HCT116 (cell line): Measurements from ENCODE around the gene CDK14. TPM values are rescaled to one million over a fixed set of nuclear protein-coding genes. Genes with fewer than 3 reads are reported as not detected.

Source experiments
- ATAC-seq: fragments of 200-7000 bp; cut with Tn5 transposase; 2 replicates; pipeline ENCODE4 v1.9.1; 2020; ENCODE audit warnings: mild to moderate bottlenecking, moderate library complexity
- BruUV-seq: library from RNA; stranded (reverse); fragments of 400-500 nt; replicated peaks from 2 replicates; lab custom pipeline; 2021; lab: Mats Ljungman, UMichigan
- CTCF ChIA-PET: fragments of 300-600 bp; sonication (Branson Sonifier 250); formaldehyde crosslinking; loops from one replicate; lab custom pipeline; 2021; ENCODE audit warnings: antibody characterized with exemption; lab: Charles Lee
- POLR2A ChIA-PET: fragments of 300-600, 350-600 bp; sonication (Branson Sonifier 250); formaldehyde crosslinking; loops from one replicate; lab custom pipeline; 2021; ENCODE audit warnings: antibody characterized with exemption; lab: Charles Lee
- RAD21 ChIA-PET, 2 experiments: fragments of 300-600 bp; sonication (Branson Sonifier 250); formaldehyde crosslinking; loops; one replicate each; lab custom pipeline; 2023; ENCODE audit warnings: low total read pairs in 2 of 2; ENCODE audit not compliant: uncharacterized antibody in 2 of 2, unreplicated experiment in 2 of 2, low non-redundant PET in 1 of 2; lab: Charles Lee
- DNase-seq: peaks from one replicate; pipeline ENCODE4 v3.0.0-alpha.2; 2010; ENCODE audit warnings: low read depth, low spot score
- H2AFZ ChIP-seq: fragments of 200-600 bp; shearing (Covaris generic), sonication (generic); 2 replicates; pipeline ENCODE4 v1.6.1; 2017; ENCODE audit warnings: low read depth, mixed run types, mixed read lengths, antibody characterized with exemption, low read length; ENCODE audit not compliant: poor library complexity, severe bottlenecking
- H3K27ac ChIP-seq: 2 replicates; pipeline ENCODE4 v1.5.1; 2012; ENCODE audit warnings: low read depth, low read length
- H3K27me3 ChIP-seq: fragments of 200-600 bp; sonication (generic); 2 replicates; pipeline ENCODE4 v1.6.1; 2016; ENCODE audit warnings: mixed run types, low read length, mixed read lengths; ENCODE audit not compliant: insufficient read depth
- H3K36me3 ChIP-seq, 2 experiments: fragments of 200-500 bp in 1 of 2; fragments of 200-600 bp in 1 of 2; sonication (Bioruptor generic) in 1 of 2; sonication (generic) in 1 of 2; 2 replicates each; pipeline versions ENCODE4 v1.5.1 to v1.6.1; 2014 to 2016; ENCODE audit warnings: low read length in 2 of 2, inconsistent platforms in 1 of 2, mixed read lengths in 1 of 2, mixed run types in 1 of 2; ENCODE audit not compliant: insufficient read depth in 2 of 2, control insufficient read depth in 1 of 2
- H3K4me1 ChIP-seq, 2 experiments: fragments of 200-600 bp in 1 of 2; sonication (generic) in 1 of 2; 2 replicates each; pipeline versions ENCODE4 v1.5.1 to v1.6.1; 2012 to 2017; ENCODE audit warnings: low read length in 2 of 2, inconsistent platforms in 1 of 2, mild to moderate bottlenecking in 1 of 2, mixed read lengths in 1 of 2, mixed run types in 1 of 2, moderate library complexity in 1 of 2; ENCODE audit not compliant: insufficient read depth in 2 of 2, control insufficient read depth in 1 of 2
- H3K4me2 ChIP-seq: fragments of 200-600 bp; sonication (generic); 2 replicates; pipeline ENCODE4 v1.6.1; 2017; ENCODE audit warnings: mixed run types, low read length, mixed read lengths
- H3K4me3 ChIP-seq, 2 experiments: fragments of 200-600 bp in 1 of 2; sonication (generic) in 1 of 2; replicated peaks in 1 of 2; 2 replicates each; pipeline ENCODE4 v1.5.1; 2011 to 2016; ENCODE audit warnings: low read length in 2 of 2, control low read depth in 1 of 2, low read depth in 1 of 2, mild to moderate bottlenecking in 1 of 2, mixed read lengths in 1 of 2, mixed run types in 1 of 2
- H3K79me2 ChIP-seq: fragments of 200-600 bp; sonication (generic); 2 replicates; pipeline ENCODE4 v1.6.1; 2017; ENCODE audit warnings: mild to moderate bottlenecking, mixed run types, low read length, moderate library complexity, mixed read lengths; ENCODE audit not compliant: insufficient read depth
- H3K9ac ChIP-seq: fragments of 200-600 bp; sonication (generic); 2 replicates; pipeline ENCODE4 v1.6.1; 2016; ENCODE audit warnings: low read length, mixed read lengths
- H3K9me2 ChIP-seq: fragments of 200-600 bp; sonication (generic), shearing (Covaris generic); 2 replicates; pipeline ENCODE4 v1.6.1; 2017; ENCODE audit warnings: mixed run types, mild to moderate bottlenecking, moderate library complexity; ENCODE audit not compliant: insufficient read depth
- H3K9me3 ChIP-seq, 2 experiments: fragments of 200-500 bp in 1 of 2; fragments of 200-600 bp in 1 of 2; sonication (Bioruptor generic) in 1 of 2; sonication (generic) in 1 of 2; 2 replicates each; pipeline ENCODE4 v1.6.1; 2014 to 2017; ENCODE audit warnings: low read length in 2 of 2, mixed read lengths in 2 of 2, inconsistent platforms in 1 of 2, low read depth in 1 of 2, mild to moderate bottlenecking in 1 of 2, mixed run types in 1 of 2, moderate library complexity in 1 of 2; ENCODE audit not compliant: control insufficient read depth in 1 of 2, insufficient read depth in 1 of 2
- H4K20me1 ChIP-seq: fragments of 200-600 bp; sonication (generic), shearing (Covaris generic); 2 replicates; pipeline ENCODE4 v1.6.1; 2017; ENCODE audit warnings: mixed run types, mild to moderate bottlenecking, moderate library complexity; ENCODE audit not compliant: insufficient read depth
- ATF3 ChIP-seq: IDR thresholded peaks from 2 replicates; pipeline ENCODE4 v1.6.1; 2012
- CTCF ChIP-seq, 3 experiments: fragments of 200-600 bp in 1 of 3; sonication (generic) in 1 of 3; IDR thresholded peaks in 2 of 3; conservative IDR thresholded peaks in 1 of 3; 2 replicates each; pipeline ENCODE4 v1.5.1; 2012 to 2017; ENCODE audit warnings: low read depth in 2 of 3, low read length in 2 of 3, antibody characterized with exemption in 1 of 3, borderline replicate concordance in 1 of 3, control low read depth in 1 of 3, mild to moderate bottlenecking in 1 of 3, mixed read lengths in 1 of 3, mixed run types in 1 of 3, moderate library complexity in 1 of 3; ENCODE audit not compliant: insufficient read depth in 1 of 3
- EGR1 ChIP-seq: IDR thresholded peaks from 2 replicates; pipeline ENCODE4 v1.6.1; 2012; ENCODE audit warnings: low read depth
- MAX ChIP-seq: IDR thresholded peaks from 2 replicates; pipeline ENCODE4 v1.6.1; 2012
- POLR2AphosphoS5 ChIP-seq: IDR thresholded peaks from 2 replicates; pipeline ENCODE4 v1.6.1; 2011; ENCODE audit warnings: mild to moderate bottlenecking, low read depth, low read length, moderate library complexity
- RAD21 ChIP-seq: IDR thresholded peaks from 2 replicates; pipeline ENCODE4 v1.6.1; 2012; ENCODE audit warnings: low read depth, mild to moderate bottlenecking
- SIN3A ChIP-seq: IDR thresholded peaks from 2 replicates; pipeline ENCODE4 v1.6.1; 2012; ENCODE audit warnings: low read depth
- YY1 ChIP-seq: IDR thresholded peaks from 2 replicates; pipeline ENCODE4 v1.6.1; 2011; ENCODE audit warnings: low read length, low read depth, moderate library complexity, mild to moderate bottlenecking; ENCODE audit not compliant: insufficient replicate concordance; ENCODE audit errors: extremely low read depth
- intact Hi-C: fragments of 100-400 bp; cut with micrococcal nuclease; formaldehyde crosslinking; loops from 2 replicates; pipeline ENCODE4 v1.10.0; 2022
- total RNA-seq: library from RNA; stranded (reverse); gene quantifications from one replicate; pipeline ENCODE4 v1.2.1, GENCODE V29; 2021; ENCODE audit not compliant: unreplicated experiment
- TF ChIP-seq, protein P1 (sequence below): IDR thresholded peaks from 2 replicates; pipeline ENCODE4 v1.6.1; 2011; ENCODE audit warnings: mild to moderate bottlenecking, low read length, moderate library complexity; ENCODE audit not compliant: insufficient replicate concordance; ENCODE audit errors: extremely low read depth

CDK14 gene
- total RNA-seq, 1 experiment from 2014 or later = 10.2 TPM

- no TSS peak for BruUV-seq
- intact Hi-C loops = no loop called here
- H3K27me3 ChIP-seq = no peaks in the 10 kb centered on the region
- H3K79me2 ChIP-seq = no peaks in the 10 kb centered on the region
- no peak for ATAC-seq
- POLR2A ChIA-PET = no interaction called here
- no peaks in the 10 kb centered on the region for H3K9me2 ChIP-seq
- no peaks in the 10 kb centered on the region for H3K9me3 ChIP-seq
- H3K27ac ChIP-seq = no peak overlapping the region
- TF ChIP-seq RAD21 = no peak
- TF ChIP-seq YY1 = no peak
- no peak for TF ChIP-seq ATF3
- TF ChIP-seq SIN3A = no peak
- TF ChIP-seq, all 23 proteins: peak for 0
- DNase-seq = no peak
- ChIA-PET CTCF (no interaction called here), RAD21 (no interaction called here)
- H2AFZ ChIP-seq = no peak overlapping the region
- no peaks in the 10 kb centered on the region for H4K20me1 ChIP-seq
- H3K4me3 ChIP-seq = no peak overlapping the region
- H3K9ac ChIP-seq = no peak overlapping the region
- H3K36me3 ChIP-seq = no peaks in the 10 kb centered on the region
- H3K4me1 ChIP-seq = no peaks in the 10 kb centered on the region
- H3K4me2 ChIP-seq = no peak overlapping the region
These were observed 466.6 kb downstream of the CDK14 start for GRCh38 chr7:91062713-91063112.

DNA sequence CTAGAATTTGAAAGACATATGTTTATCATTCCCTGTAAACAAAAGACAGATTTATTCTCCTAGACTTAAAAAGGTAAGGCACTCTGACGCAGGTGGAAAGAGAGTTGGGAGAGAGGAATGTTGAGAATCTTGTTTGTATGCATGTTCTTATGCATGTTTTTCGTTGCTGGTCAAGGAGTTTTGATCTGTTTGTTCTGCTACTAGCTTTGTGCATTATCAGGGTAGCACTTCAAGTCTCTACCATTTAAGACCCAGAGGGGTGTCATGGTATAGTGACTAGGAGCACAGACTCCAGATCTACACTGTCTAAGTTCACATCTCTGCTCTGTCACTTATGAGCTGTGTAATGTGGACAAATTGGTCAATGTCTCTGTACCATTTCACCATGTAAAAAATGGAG, 467.9 kb downstream of the CDK14 start:
- no peaks in the 10 kb centered on the region for H4K20me1 ChIP-seq
- DNase-seq = no peak
- no peak overlapping the region for H2AFZ ChIP-seq
- H3K4me2 ChIP-seq = no peak overlapping the region
- H3K4me1 ChIP-seq = no peaks in the 10 kb centered on the region
- ChIA-PET POLR2A (no interaction called here), RAD21 (no interaction called here), CTCF (no interaction called here)
- ATAC-seq = no peak
- H3K36me3 ChIP-seq = no peaks in the 10 kb centered on the region
- no peaks in the 10 kb centered on the region for H3K27me3 ChIP-seq
- H3K79me2 ChIP-seq = no peaks in the 10 kb centered on the region
- no peaks in the 10 kb centered on the region for H3K9me3 ChIP-seq
- BruUV-seq = no TSS peak
- H3K4me3 ChIP-seq = no peak overlapping the region
- intact Hi-C loops = no loop called here
- H3K9ac ChIP-seq = no peak overlapping the region
- TF ChIP-seq POLR2AphosphoS5 (no peak), EGR1 (no peak), MAX (no peak), CTCF (IDR thresholded peaks at IDR 0.05 in 2 of 3, conservative IDR thresholded peaks at IDR 0.05 in 1 of 3; ENCODE audit: borderline replicate concordance in 1 of 3, insufficient read depth in 1 of 3, low read depth in 2 of 3, low read length in 2 of 3) (no peak), YY1 (no peak)
- TF ChIP-seq, protein P1, sequence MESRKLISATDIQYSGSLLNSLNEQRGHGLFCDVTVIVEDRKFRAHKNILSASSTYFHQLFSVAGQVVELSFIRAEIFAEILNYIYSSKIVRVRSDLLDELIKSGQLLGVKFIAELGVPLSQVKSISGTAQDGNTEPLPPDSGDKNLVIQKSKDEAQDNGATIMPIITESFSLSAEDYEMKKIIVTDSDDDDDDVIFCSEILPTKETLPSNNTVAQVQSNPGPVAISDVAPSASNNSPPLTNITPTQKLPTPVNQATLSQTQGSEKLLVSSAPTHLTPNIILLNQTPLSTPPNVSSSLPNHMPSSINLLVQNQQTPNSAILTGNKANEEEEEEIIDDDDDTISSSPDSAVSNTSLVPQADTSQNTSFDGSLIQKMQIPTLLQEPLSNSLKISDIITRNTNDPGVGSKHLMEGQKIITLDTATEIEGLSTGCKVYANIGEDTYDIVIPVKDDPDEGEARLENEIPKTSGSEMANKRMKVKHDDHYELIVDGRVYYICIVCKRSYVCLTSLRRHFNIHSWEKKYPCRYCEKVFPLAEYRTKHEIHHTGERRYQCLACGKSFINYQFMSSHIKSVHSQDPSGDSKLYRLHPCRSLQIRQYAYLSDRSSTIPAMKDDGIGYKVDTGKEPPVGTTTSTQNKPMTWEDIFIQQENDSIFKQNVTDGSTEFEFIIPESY = no peak
- no peaks in the 10 kb centered on the region for H3K9me2 ChIP-seq
- no peak overlapping the region for H3K27ac ChIP-seq
